Tibial artery (tissue), 4 donors: ENCODE measurements around the gene CMSS1.

ENCODE experiments used
- DNase-seq, 2 donors: peaks; one replicate each; pipeline ENCODE4 v3.0.0-alpha.2; 2019
- H3K27ac ChIP-seq, 2 donors: fragments of 200-600 bp; sonication (generic) in 1 of 2; 1 replicate in 1 of 2; 2 replicates in 1 of 2; pipeline ENCODE4 v1.5.1; 2018 to 2019; ENCODE audit warnings: mild to moderate bottlenecking in 1 of 2
- H3K27me3 ChIP-seq, 2 donors: fragments of 200-600 bp; sonication (generic) in 1 of 2; one replicate each; pipeline versions ENCODE4 v1.5.1 to v1.6.0; 2016 to 2019
- H3K36me3 ChIP-seq, 3 donors: fragments of 200-600 bp; sonication (generic) in 2 of 3; one replicate each; pipeline ENCODE4 v1.5.1; 2016 to 2019; ENCODE audit warnings: mild to moderate bottlenecking in 2 of 3
- H3K4me1 ChIP-seq, 4 donors: fragments of 200-600 bp; sonication (generic) in 2 of 4; 1 replicate in 3 of 4; 2 replicates in 1 of 4; pipeline ENCODE4 v1.5.1; 2016 to 2019
- H3K4me3 ChIP-seq, 2 donors: fragments of 200-600 bp; sonication (generic) in 1 of 2; 1 replicate in 1 of 2; 2 replicates in 1 of 2; pipeline ENCODE4 v1.5.1; 2018 to 2019; ENCODE audit warnings: mild to moderate bottlenecking in 2 of 2
- H3K9me3 ChIP-seq, 3 donors: fragments of 200-600 bp; sonication (generic) in 1 of 3; one replicate each; pipeline ENCODE4 v1.5.1; 2016 to 2019
- CTCF ChIP-seq, 2 experiments: fragments of 200-600 bp in 1 of 2; fragments of 450-650 bp in 1 of 2; IDR thresholded peaks; one replicate each; pipeline ENCODE4 v1.5.1; 2017 to 2019; ENCODE audit warnings: antibody characterized with exemption in 2 of 2, mild to moderate bottlenecking in 1 of 2, moderate library complexity in 1 of 2
- intact Hi-C: fragments of 100-400 bp; cut with DNase I; formaldehyde crosslinking; loops from one replicate; pipeline ENCODE4 v1.15.0; 2023; ENCODE audit warnings: low total_unique reads

The CMSS1 gene

GRCh38 chr3:100151024-100151707 is 333.5 kb downstream of the CMSS1 start:
- Histone ChIP-seq H3K36me3 (peaks cover 0 to 12% (median 0%) of the 10 kb centered on the region in 3 donors), H3K27ac (peak overlapping the region; percentile 82 to 83), H3K9me3 (peaks cover 0 to 12% (median 0%) of the 10 kb centered on the region in 3 donors), H3K4me1 (peaks cover 0 to 35% (median 22%) of the 10 kb centered on the region in 4 donors), H3K27me3 (no peaks in the 10 kb centered on the region), H3K4me3 (no peak overlapping the region)
- intact Hi-C loops, result loop anchor here (10.0 kb wide), 1 partner anchor 46 kb away; no protein-coding TSS in a partner anchor
- peak in 1 of 2 donors; percentile 30 for DNase-seq
- TF ChIP-seq CTCF (IDR thresholded peaks at IDR 0.05), result no peak

- DNase-seq, result no peak
- H3K27me3 ChIP-seq, result no peaks in the 10 kb centered on the region
- no peak overlapping the region for H3K27ac ChIP-seq
- H3K4me3 ChIP-seq, result no peak overlapping the region
- H3K36me3 ChIP-seq, result peaks cover 0 to 8% (median 4%) of the 10 kb centered on the region in 3 donors
- H3K9me3 ChIP-seq, result peaks cover 0 to 12% (median 0%) of the 10 kb centered on the region in 3 donors
- intact Hi-C loops, result loop anchor here (10.0 kb wide), 1 partner anchor 49 kb away; no protein-coding TSS in a partner anchor
- no peak for TF ChIP-seq CTCF (IDR thresholded peaks at IDR 0.05)
- H3K4me1 ChIP-seq, result peaks cover 0 to 50% (median 31%) of the 10 kb centered on the region in 4 donors
These were observed 336.5 kb downstream of the CMSS1 start for GRCh38 chr3:100154171-100154570.

- H3K4me3 ChIP-seq, result no peak overlapping the region
- no peak for DNase-seq
- H3K9me3 ChIP-seq, result peaks cover 0 to 12% (median 0%) of the 10 kb centered on the region in 3 donors
- TF ChIP-seq CTCF (IDR thresholded peaks at IDR 0.05), result no peak
- H3K4me1 ChIP-seq, result peaks cover 0 to 50% (median 33%) of the 10 kb centered on the region in 4 donors
- no peaks in the 10 kb centered on the region for H3K27me3 ChIP-seq
- intact Hi-C loops, result loop anchor here (10.0 kb wide), 1 partner anchor 50 kb away; no protein-coding TSS in a partner anchor
- peaks cover 0 to 8% (median 4%) of the 10 kb centered on the region in 3 donors for H3K36me3 ChIP-seq
- no peak overlapping the region for H3K27ac ChIP-seq
These were observed 337.5 kb downstream of the CMSS1 start for GRCh38 chr3:100155128-100155527.

GRCh38 chr3:100155590-100155989 is 337.9 kb downstream of the CMSS1 start:
- Histone ChIP-seq H3K27ac (no peak overlapping the region), H3K9me3 (peaks cover 0 to 12% (median 0%) of the 10 kb centered on the region in 3 donors), H3K4me1 (peaks cover 0 to 50% (median 34%) of the 10 kb centered on the region in 4 donors), H3K4me3 (no peak overlapping the region), H3K27me3 (no peaks in the 10 kb centered on the region), H3K36me3 (peaks cover 0 to 8% (median 4%) of the 10 kb centered on the region in 3 donors)
- DNase-seq, result no peak
- intact Hi-C loops, result loop anchor here (10.0 kb wide), 1 partner anchor 51 kb away; no protein-coding TSS in a partner anchor
- TF ChIP-seq CTCF (IDR thresholded peaks at IDR 0.05), result no peak

GRCh38 chr3:100157685-100158084 is 340.0 kb downstream of the CMSS1 start:
- DNase-seq, result no peak
- peak overlapping the region; percentile 39 to 76 for H3K27ac ChIP-seq
- no peak for TF ChIP-seq CTCF (IDR thresholded peaks at IDR 0.05)
- peaks cover 0 to 8% (median 4%) of the 10 kb centered on the region in 3 donors for H3K36me3 ChIP-seq
- peaks cover 0 to 54% (median 37%) of the 10 kb centered on the region in 4 donors for H3K4me1 ChIP-seq
- peaks cover 0 to 12% (median 0%) of the 10 kb centered on the region in 3 donors for H3K9me3 ChIP-seq
- H3K27me3 ChIP-seq, result no peaks in the 10 kb centered on the region
- intact Hi-C loops, result loop anchor here (10.0 kb wide), 1 partner anchor 53 kb away; no protein-coding TSS in a partner anchor
- H3K4me3 ChIP-seq, result no peak overlapping the region
